HL-60/S4 (cell line): ENCODE measurements around the gene CDC42BPG.

ENCODE experiments used
- in situ Hi-C: fragments of 300-500 bp; cut with MboI; formaldehyde crosslinking; loops from 2 replicates; pipeline ENCODE4 v1.14.3; 2022; ENCODE audit warnings: low sequenced_read_pairs

CDC42BPG gene

DNA sequence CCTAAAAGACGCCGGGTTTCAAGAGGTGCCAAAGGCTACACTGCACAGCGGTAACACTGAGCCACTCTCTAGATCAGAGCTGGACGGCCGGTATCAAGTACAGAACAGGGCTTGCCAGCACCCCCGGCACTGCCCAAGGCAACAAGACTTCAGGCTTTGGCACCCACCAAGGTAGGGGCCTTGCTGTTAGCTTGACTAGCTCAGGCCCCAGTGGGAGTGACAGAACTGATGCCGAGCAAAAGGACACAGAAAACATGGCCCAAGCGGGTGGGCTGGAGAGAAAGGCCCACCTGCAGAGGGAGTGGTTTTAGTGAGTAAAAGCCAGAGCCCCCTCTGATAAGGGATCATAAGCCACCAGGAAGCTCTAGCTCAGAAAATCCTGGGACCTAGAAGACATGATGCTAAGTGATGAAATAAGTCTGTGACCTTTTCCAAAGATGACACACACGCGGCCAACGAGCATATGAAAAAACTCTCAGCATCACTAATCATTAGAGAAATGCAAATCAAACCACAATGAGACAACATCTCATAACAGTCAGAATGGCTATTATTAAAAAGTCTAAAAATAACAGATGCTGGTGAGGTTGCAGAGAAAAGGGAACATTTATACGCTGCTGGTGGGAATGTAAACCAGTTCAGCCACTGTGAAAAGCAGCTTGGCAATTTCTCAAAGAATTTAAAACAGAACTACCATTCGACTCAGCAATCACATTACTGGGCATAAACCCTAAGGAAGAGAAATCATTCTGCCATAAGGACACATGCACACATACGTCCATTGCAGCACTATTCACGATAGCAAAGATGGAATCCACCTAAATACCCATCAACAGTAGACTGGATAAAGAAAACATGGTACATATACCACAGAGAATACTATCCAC is 21.1 kb upstream of the CDC42BPG start:
- in situ Hi-C loops = no loop called here

DNA sequence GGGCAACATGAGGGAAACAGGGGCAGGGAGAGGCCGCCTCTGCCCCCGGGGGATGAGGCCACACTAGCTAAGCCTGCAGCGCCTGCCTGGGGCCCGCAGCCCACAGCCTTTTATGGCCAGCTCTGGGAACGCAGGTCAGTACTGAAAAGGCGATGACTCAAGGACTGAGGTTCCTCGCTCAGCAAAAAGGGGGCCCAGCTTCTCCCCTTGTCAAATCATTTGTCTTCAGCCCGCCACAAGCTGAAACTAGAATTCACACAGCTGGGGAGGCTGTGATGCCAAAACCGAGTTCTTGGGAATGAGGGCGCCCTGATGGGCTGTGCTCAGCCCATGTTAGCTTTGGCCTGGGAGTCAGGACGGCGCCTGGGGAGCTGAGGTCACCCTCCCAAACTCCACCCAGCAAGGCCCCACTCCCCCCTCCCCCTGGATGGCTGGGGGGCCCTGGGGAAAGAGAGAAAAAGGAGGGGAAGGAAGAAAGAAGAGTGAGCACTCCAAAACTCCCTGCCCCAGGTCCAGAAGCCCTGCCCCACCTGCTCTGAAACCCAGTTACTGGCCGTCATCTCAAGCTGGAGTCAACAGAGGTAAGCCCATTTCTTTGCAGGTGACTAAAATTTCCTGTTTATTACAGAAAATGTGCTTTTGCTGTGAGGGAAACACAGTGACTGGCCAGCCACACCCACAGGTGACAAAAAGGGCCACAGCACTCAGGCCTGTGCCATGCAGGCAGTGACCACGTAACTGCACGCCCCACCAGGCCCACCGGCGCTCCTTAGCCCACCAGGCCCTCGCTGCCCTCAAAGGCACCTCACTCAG is 20.2 kb upstream of the CDC42BPG start:
- in situ Hi-C loops = no loop called here

GRCh38 chr11:64864135-64864472 is 19.7 kb upstream of the CDC42BPG start:
- in situ Hi-C loops = no loop called here

DNA sequence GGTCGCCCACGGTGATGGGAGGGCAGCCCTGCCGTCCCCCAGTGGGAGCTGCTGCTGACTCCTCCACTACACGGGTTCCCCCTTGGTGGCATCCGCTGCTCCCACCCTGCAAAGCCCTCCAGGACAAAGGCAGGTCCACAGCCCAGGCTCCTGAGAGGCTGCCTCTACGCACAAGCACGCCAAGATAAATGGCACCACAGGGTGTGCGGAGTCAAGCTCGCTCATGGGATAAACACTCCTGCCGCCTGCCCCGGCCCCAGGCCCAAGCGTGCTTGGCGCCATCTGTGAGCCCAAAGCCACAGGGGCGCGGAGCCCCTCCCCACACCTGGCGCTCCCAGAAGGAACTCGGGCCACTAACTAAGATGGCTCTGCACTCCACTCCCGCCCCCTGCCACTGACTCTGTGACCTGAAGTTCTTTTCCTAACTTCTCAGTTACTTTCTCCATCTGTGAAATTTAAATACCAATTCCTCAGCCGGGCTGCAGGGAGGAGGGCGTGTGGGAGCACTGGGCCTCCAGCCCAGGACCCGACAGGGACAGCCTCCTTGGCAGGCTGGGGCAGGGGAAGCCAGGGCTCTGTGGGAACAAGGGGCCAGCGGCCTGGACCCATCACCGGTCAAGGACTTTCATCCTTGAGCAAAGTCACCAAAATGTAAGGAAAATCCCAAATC is 19.1 kb upstream of the CDC42BPG start:
- in situ Hi-C loops = no loop called here

GRCh38 chr11:64862987-64863390 is 18.5 kb upstream of the CDC42BPG start:
- in situ Hi-C loops = no loop called here

- in situ Hi-C loops = no loop called here
These were observed 16.9 kb upstream of the CDC42BPG start for GRCh38 chr11:64861227-64861975.

- in situ Hi-C loops = no loop called here
These were observed 15.3 kb upstream of the CDC42BPG start for GRCh38 chr11:64859542-64860414.

- in situ Hi-C loops = no loop called here
These were observed 14.2 kb upstream of the CDC42BPG start for GRCh38 chr11:64858467-64859263.

DNA sequence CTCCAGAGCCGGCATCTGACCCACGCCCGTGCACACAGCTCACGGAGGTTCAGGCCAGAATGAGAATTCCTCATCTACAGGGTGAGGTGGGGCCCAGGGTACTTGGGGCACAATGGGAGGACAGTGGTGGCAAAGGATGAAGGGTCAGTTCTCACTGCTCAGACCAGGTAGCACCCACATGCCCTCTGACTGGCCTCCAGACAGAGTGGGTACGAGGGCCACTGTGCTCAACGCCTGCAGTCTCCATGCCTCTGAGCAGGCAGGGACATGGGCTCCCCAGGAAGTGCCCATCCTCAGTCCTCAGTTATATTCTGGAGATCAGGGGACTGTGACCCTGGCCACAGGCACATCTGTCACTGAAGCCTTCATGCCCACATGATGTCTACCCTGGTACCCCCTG is 13.0 kb upstream of the CDC42BPG start:
- in situ Hi-C loops = no loop called here

DNA sequence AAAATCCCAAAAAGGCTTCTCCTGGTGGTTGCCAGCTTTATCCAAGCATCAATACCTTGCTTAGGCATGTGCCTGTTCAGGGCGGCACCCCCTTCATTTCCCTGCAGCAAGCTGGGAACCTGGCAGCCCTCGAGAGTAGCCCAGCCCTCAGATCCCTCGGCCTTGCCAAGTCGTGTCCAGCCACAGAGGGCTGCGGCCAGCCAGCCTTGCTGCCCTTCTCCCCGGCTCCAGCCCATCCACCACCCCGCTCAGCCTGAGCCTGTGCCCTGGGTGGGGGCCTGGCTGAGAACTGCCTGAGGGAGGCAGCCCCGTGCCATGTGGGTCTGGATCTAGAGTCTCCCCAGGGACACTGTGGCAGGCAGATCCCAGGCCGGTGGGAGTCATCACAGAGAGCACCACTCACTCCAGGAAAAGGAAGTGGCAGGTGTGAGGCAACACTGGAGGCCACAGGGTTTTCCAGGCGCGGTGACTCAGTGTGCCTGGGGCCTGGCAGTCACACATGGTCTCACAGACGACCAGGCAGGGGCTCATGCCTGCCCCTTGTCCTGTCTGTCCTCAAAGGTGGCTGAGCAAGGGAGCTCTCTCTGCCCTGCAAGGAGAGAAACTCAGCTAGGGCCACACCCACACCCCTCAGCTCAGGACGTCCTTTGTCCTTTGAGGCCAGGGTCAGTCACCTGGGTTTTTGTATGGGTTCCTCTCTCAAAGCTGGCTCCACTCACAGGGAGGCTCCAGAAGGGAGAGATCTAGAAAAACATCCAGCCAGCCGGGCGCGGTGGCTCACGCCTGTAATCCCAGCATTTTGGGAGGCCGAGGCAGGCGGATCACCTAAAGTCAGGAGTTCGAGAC is 12.2 kb upstream of the CDC42BPG start:
- in situ Hi-C loops = no loop called here

- in situ Hi-C loops = no loop called here
These were observed 11.3 kb upstream of the CDC42BPG start for GRCh38 chr11:64855596-64856304.

- in situ Hi-C loops = no loop called here
These were observed 10.4 kb upstream of the CDC42BPG start for GRCh38 chr11:64854534-64855502.

- in situ Hi-C loops = no loop called here
These were observed 9.7 kb upstream of the CDC42BPG start for GRCh38 chr11:64854157-64854533.

DNA sequence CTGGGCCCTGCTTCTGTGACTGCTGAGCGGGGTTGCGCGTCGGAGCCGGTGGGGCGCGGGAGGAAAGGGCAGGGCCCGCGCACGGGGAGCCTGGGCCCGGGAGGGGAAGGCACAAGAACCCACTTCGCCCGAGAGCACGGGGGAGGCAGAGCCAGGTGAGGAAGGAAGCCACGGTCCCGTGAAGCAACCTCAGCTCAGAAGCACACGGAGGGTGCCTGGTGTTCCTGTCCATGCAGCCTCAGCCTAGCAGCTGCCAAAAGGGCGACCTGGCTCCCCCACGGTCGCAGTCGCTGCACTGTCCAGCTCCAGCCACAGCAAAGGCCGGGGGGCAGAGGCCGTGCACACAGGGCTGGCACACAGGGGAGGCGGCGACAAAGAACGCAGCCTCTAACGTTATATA is 9.3 kb upstream of the CDC42BPG start:
- in situ Hi-C loops = no loop called here

GRCh38 chr11:64852804-64853509 is 8.5 kb upstream of the CDC42BPG start:
- in situ Hi-C loops = no loop called here

GRCh38 chr11:64851831-64852351 is 7.4 kb upstream of the CDC42BPG start:
- in situ Hi-C loops = no loop called here
